ENCODE data around the gene TRIM47. TPM values are rescaled to one million over a fixed set of nuclear protein-coding genes. Genes with fewer than 3 reads are reported as not detected.

The TRIM47 gene
- total RNA-seq, 6 experiments from 2014 or later = 9.1 to 27.0 (median 21.5) TPM

GRCh38 chr17:75920045-75920560, 41.7 kb upstream of the TRIM47 start:
- ATAC-seq = no peak
- no peaks in the 10 kb centered on the region for H3K36me3 ChIP-seq
- intact Hi-C loops (cut with DNase I) = no loop called here

GRCh38 chr17:75919611-75920010, 41.2 kb upstream of the TRIM47 start:
- Histone ChIP-seq H3K4me1 (peaks cover 0 to 12% (median 10%) of the 10 kb centered on the region in 4 donors), H3K4me3 (no peak overlapping the region), H3K9me3 (no peaks in the 10 kb centered on the region), H3K27me3 (no peaks in the 10 kb centered on the region), H3K27ac (no peak overlapping the region), H3K36me3 (no peaks in the 10 kb centered on the region)
- 99% methylated on average over 14 of the region's 22 CpGs for WGBS (ENCODE audit: insufficient coverage, low coverage, low lambda C conversion rate, missing lambda C conversion rate)
- intact Hi-C loops (cut with DNase I) = no loop called here
- no peak for DNase-seq
- TF ChIP-seq POLR2A (IDR thresholded peaks at IDR 0.05) (no peak), CTCF (IDR thresholded peaks at IDR 0.05) (no peak)
- no peak for ATAC-seq

More at GRCh38 chr17:75920045-75920560, 41.7 kb upstream of the TRIM47 start:
- H3K4me3 ChIP-seq = no peak overlapping the region
- H3K9me3 ChIP-seq = no peaks in the 10 kb centered on the region
- no peak overlapping the region for H3K27ac ChIP-seq
- DNase-seq = no peak
- 82% methylated on average over 5 of the region's 11 CpGs for WGBS (ENCODE audit: insufficient coverage, low coverage, low lambda C conversion rate, missing lambda C conversion rate)
- H3K27me3 ChIP-seq = no peaks in the 10 kb centered on the region
- peaks cover 0 to 12% (median 10%) of the 10 kb centered on the region in 4 donors for H3K4me1 ChIP-seq
- TF ChIP-seq POLR2A (IDR thresholded peaks at IDR 0.05) (no peak), CTCF (IDR thresholded peaks at IDR 0.05) (no peak)

- Histone ChIP-seq H3K36me3 (no peaks in the 10 kb centered on the region), H3K4me1 (peaks cover 0 to 12% (median 10%) of the 10 kb centered on the region in 4 donors), H3K27ac (no peak overlapping the region), H3K4me3 (no peak overlapping the region), H3K9me3 (no peaks in the 10 kb centered on the region), H3K27me3 (no peaks in the 10 kb centered on the region)
- ATAC-seq (no peak), DNase-seq (no peak)
- WGBS (ENCODE audit: insufficient coverage, low coverage, low lambda C conversion rate, missing lambda C conversion rate) = 100% methylated on average over 1 of the region's 31 CpGs
- intact Hi-C loops (cut with DNase I) = no loop called here
- no peak for TF ChIP-seq POLR2A (IDR thresholded peaks at IDR 0.05)
- TF ChIP-seq CTCF (IDR thresholded peaks at IDR 0.05) = no peak
Observed at GRCh38 chr17:75917917-75918445, 39.6 kb upstream of the TRIM47 start.

- Histone ChIP-seq H3K4me1 (peaks cover 0 to 6% (median 5%) of the 10 kb centered on the region in 4 donors), H3K9me3 (no peaks in the 10 kb centered on the region), H3K36me3 (no peaks in the 10 kb centered on the region), H3K27me3 (no peaks in the 10 kb centered on the region), H3K27ac (no peak overlapping the region), H3K4me3 (no peak overlapping the region)
- no peak for ATAC-seq
- intact Hi-C loops (cut with DNase I) = no loop called here
- TF ChIP-seq CTCF (IDR thresholded peaks at IDR 0.05) (no peak), POLR2A (IDR thresholded peaks at IDR 0.05) (no peak)
- no peak for DNase-seq
- WGBS (ENCODE audit: insufficient coverage, low coverage, low lambda C conversion rate, missing lambda C conversion rate) = 90% methylated on average over 9 of the region's 23 CpGs
Observed at GRCh38 chr17:75917141-75917916, 38.9 kb upstream of the TRIM47 start.
